H1 (cell line): ENCODE results near the gene TM2D1. TPM values are rescaled to one million over a fixed set of nuclear protein-coding genes. Genes with fewer than 3 reads are reported as not detected.

Experiments used
- CTCF ChIA-PET: fragments of 300-600 bp; sonication (Branson Sonifier 250); formaldehyde crosslinking; loops from one replicate; lab custom pipeline; 2021; ENCODE audit not compliant: partially characterized antibody; lab: Charles Lee
- POLR2A ChIA-PET: fragments of 300-600 bp; sonication (Branson Sonifier 250); formaldehyde crosslinking; loops from one replicate; lab custom pipeline; 2021; ENCODE audit warnings: inconsistent platforms; ENCODE audit not compliant: partially characterized antibody; lab: Charles Lee
- DNase-seq, 2 experiments: peaks; one replicate each; pipeline versions ENCODE4 v3.0.0 to v3.0.0-alpha.2; 2010 to 2022; ENCODE audit warnings: low spot score in 2 of 2, low read depth in 1 of 2, mixed read lengths in 1 of 2
- FAIRE-seq: peaks from 2 replicates; lab custom pipeline; 2011; peaks lifted over from hg19 to GRCh38; lab: Jason Lieb, UNC
- H2AFZ ChIP-seq: 2 replicates; pipeline ENCODE4 v1.8.1; 2012; ENCODE audit warnings: low read length, inconsistent platforms
- H2AK5ac ChIP-seq: 2 replicates; pipeline ENCODE4 v1.6.1; 2013; ENCODE audit warnings: low read depth, low read length
- H2BK120ac ChIP-seq: replicated peaks from 2 replicates; pipeline ENCODE3; 2013; ENCODE audit warnings: low read depth, low read length, inconsistent platforms
- H2BK12ac ChIP-seq: 2 replicates; pipeline ENCODE4 v1.6.1; 2013; ENCODE audit warnings: low read depth, low read length
- H2BK15ac ChIP-seq: 2 replicates; pipeline ENCODE4 v1.6.1; 2013; ENCODE audit warnings: low read length
- H2BK20ac ChIP-seq: 2 replicates; pipeline ENCODE4 v1.6.1; 2013; ENCODE audit warnings: low read length
- H2BK5ac ChIP-seq: 2 replicates; pipeline ENCODE4 v1.6.1; 2013; ENCODE audit warnings: low read depth, low read length
- H3K14ac ChIP-seq: 2 replicates; pipeline ENCODE4 v1.6.1; 2013; ENCODE audit warnings: inconsistent platforms; ENCODE audit not compliant: insufficient read length
- H3K18ac ChIP-seq: 2 replicates; pipeline ENCODE4 v1.6.1; 2013; ENCODE audit warnings: low read length; ENCODE audit errors: extremely low read depth
- H3K23ac ChIP-seq: 2 replicates; pipeline ENCODE4 v1.6.1; 2013; ENCODE audit warnings: inconsistent platforms; ENCODE audit not compliant: insufficient read length
- H3K23me2 ChIP-seq: 2 replicates; pipeline ENCODE4 v1.6.1; 2013; ENCODE audit warnings: low read depth, low read length
- H3K27ac ChIP-seq: 2 replicates; pipeline ENCODE4 v1.6.1; 2011; ENCODE audit warnings: low read depth, low read length, inconsistent platforms
- H3K27me3 ChIP-seq, 4 experiments: replicated peaks in 1 of 4; 1 replicate in 1 of 4; 2 replicates in 3 of 4; pipeline versions ENCODE4 v1.6.1 to v1.8.1; 2011 to 2013; ENCODE audit warnings: low read length in 3 of 4, mild to moderate bottlenecking in 3 of 4, inconsistent platforms in 2 of 4, mixed read lengths in 2 of 4, moderate library complexity in 1 of 4; ENCODE audit not compliant: control insufficient read depth in 3 of 4, insufficient read depth in 3 of 4; ENCODE audit errors: extremely low read depth in 1 of 4
- H3K36me3 ChIP-seq, 4 experiments: 2 replicates each; pipeline versions ENCODE4 v1.6.1 to v1.8.1; 2011 to 2013; ENCODE audit warnings: mild to moderate bottlenecking in 4 of 4, low read length in 3 of 4, moderate library complexity in 2 of 4, control low read depth in 1 of 4, inconsistent platforms in 1 of 4; ENCODE audit not compliant: insufficient read depth in 4 of 4, control insufficient read depth in 2 of 4
- H3K4ac ChIP-seq: replicated peaks from 2 replicates; pipeline ENCODE3; 2013; ENCODE audit warnings: low read length, low read depth, mixed read lengths, inconsistent platforms; ENCODE audit not compliant: insufficient read length
- H3K4me1 ChIP-seq, 4 experiments: replicated peaks in 1 of 4; 1 replicate in 1 of 4; 2 replicates in 3 of 4; pipeline versions ENCODE4 v1.6.1 to v1.8.1; 2011 to 2013; ENCODE audit warnings: low read length in 3 of 4, inconsistent platforms in 2 of 4, mixed read lengths in 1 of 4; ENCODE audit not compliant: insufficient read depth in 4 of 4, control insufficient read depth in 3 of 4
- H3K4me2 ChIP-seq, 2 experiments: 2 replicates each; pipeline versions ENCODE4 v1.6.1 to v1.8.1; 2011 to 2013; ENCODE audit warnings: low read depth in 2 of 2, low read length in 2 of 2, control low read depth in 1 of 2, inconsistent platforms in 1 of 2, mild to moderate bottlenecking in 1 of 2; ENCODE audit not compliant: insufficient read depth in 1 of 2
- H3K4me3 ChIP-seq, 4 experiments: fragments of 200-600, 300-600 bp in 1 of 4; sonication (generic), shearing (Covaris generic), sonication (Bioruptor Twin) in 1 of 4; 2 replicates each; pipeline versions ENCODE4 v1.5.1 to v1.8.1; 2011 to 2016; ENCODE audit warnings: low read length in 4 of 4, low read depth in 3 of 4, control low read depth in 2 of 4, inconsistent platforms in 2 of 4, mild to moderate bottlenecking in 2 of 4, mixed read lengths in 1 of 4, moderate library complexity in 1 of 4; ENCODE audit not compliant: insufficient read depth in 2 of 4; ENCODE audit errors: extremely low read depth in 1 of 4
- H3K56ac ChIP-seq: replicated peaks from 2 replicates; pipeline ENCODE3; 2013; ENCODE audit warnings: low read depth, mild to moderate bottlenecking, mixed read lengths, low read length, inconsistent platforms; ENCODE audit not compliant: insufficient read length
- H3K79me1 ChIP-seq: 2 replicates; pipeline ENCODE4 v1.6.1; 2013; ENCODE audit warnings: low read depth, low read length, control low read depth
- H3K79me2 ChIP-seq, 2 experiments: 2 replicates each; pipeline versions ENCODE4 v1.6.1 to v1.8.1; 2012 to 2013; ENCODE audit warnings: low read length in 2 of 2, mild to moderate bottlenecking in 2 of 2, inconsistent platforms in 1 of 2; ENCODE audit not compliant: insufficient read depth in 2 of 2, control insufficient read depth in 1 of 2
- H3K9ac ChIP-seq, 4 experiments: replicated peaks in 1 of 4; 1 replicate in 1 of 4; 2 replicates in 3 of 4; pipeline versions ENCODE4 v1.6.1 to v1.8.1; 2011 to 2013; ENCODE audit warnings: low read depth in 3 of 4, low read length in 3 of 4, control low read depth in 2 of 4, mild to moderate bottlenecking in 2 of 4, moderate library complexity in 2 of 4, inconsistent platforms in 1 of 4; ENCODE audit errors: extremely low read depth in 1 of 4
- H3K9me3 ChIP-seq, 2 experiments: 2 replicates each; pipeline versions ENCODE4 v1.6.1 to v1.8.1; 2012 to 2013; ENCODE audit warnings: mild to moderate bottlenecking in 2 of 2, moderate library complexity in 2 of 2, control low read depth in 1 of 2, inconsistent platforms in 1 of 2, low read depth in 1 of 2, low read length in 1 of 2, mixed read lengths in 1 of 2; ENCODE audit not compliant: insufficient read depth in 2 of 2
- H4K20me1 ChIP-seq, 2 experiments: replicated peaks in 1 of 2; 2 replicates each; pipeline versions ENCODE3 to v1.8.1; 2011 to 2013; ENCODE audit warnings: inconsistent platforms in 2 of 2, low read length in 2 of 2, mild to moderate bottlenecking in 1 of 2; ENCODE audit not compliant: insufficient read depth in 2 of 2, control insufficient read depth in 1 of 2
- H4K5ac ChIP-seq: 2 replicates; pipeline ENCODE4 v1.6.1; 2013; ENCODE audit warnings: low read length, low read depth, mixed read lengths, inconsistent platforms; ENCODE audit not compliant: insufficient read length
- H4K8ac ChIP-seq: 2 replicates; pipeline ENCODE4 v1.8.0; 2013; ENCODE audit warnings: mild to moderate bottlenecking, moderate library complexity, low read length, inconsistent platforms; ENCODE audit not compliant: insufficient read depth; ENCODE audit errors: extremely low read depth
- H4K91ac ChIP-seq: replicated peaks from 2 replicates; pipeline ENCODE3; 2013; ENCODE audit warnings: low read length, mixed read lengths, inconsistent platforms; ENCODE audit not compliant: insufficient read length
- BCL11A ChIP-seq, 2 experiments: IDR thresholded peaks; one replicate each; pipeline ENCODE4 v1.6.1; 2011; ENCODE audit warnings: low read depth in 2 of 2, low read length in 2 of 2, mild to moderate bottlenecking in 2 of 2
- EGR1 ChIP-seq: IDR thresholded peaks from 2 replicates; pipeline ENCODE4 v1.6.1; 2011; ENCODE audit warnings: low read depth, low read length, borderline replicate concordance
- EP300 ChIP-seq, 2 experiments: IDR thresholded peaks; 1 replicate in 1 of 2; 2 replicates in 1 of 2; pipeline ENCODE4 v1.6.1; 2011 to 2012; ENCODE audit warnings: low read depth in 2 of 2, low read length in 2 of 2, mild to moderate bottlenecking in 2 of 2, borderline replicate concordance in 1 of 2, inconsistent platforms in 1 of 2, moderate library complexity in 1 of 2
- GTF2F1 ChIP-seq: IDR thresholded peaks from 2 replicates; pipeline ENCODE4 v1.6.1; 2012; ENCODE audit warnings: low read depth, low read length, improper control_type of control experiment, borderline replicate concordance
- MAFK ChIP-seq: IDR thresholded peaks from 2 replicates; pipeline ENCODE4 v1.6.1; 2012; ENCODE audit warnings: low read depth, mild to moderate bottlenecking, improper control_type of control experiment, low read length
- POLR2A ChIP-seq, 2 experiments: IDR thresholded peaks; 1 replicate in 1 of 2; 2 replicates in 1 of 2; pipeline ENCODE4 v1.6.1; 2011; ENCODE audit warnings: low read depth in 2 of 2, low read length in 2 of 2, mild to moderate bottlenecking in 2 of 2; ENCODE audit errors: control extremely low read depth in 1 of 2
- SIRT6 ChIP-seq: IDR thresholded peaks from one replicate; pipeline ENCODE4 v1.7.1; 2012; ENCODE audit warnings: low read length, inconsistent platforms
- SP1 ChIP-seq: IDR thresholded peaks from 2 replicates; pipeline ENCODE4 v1.6.1; 2011; ENCODE audit warnings: low read depth, low read length
- SRF ChIP-seq: IDR thresholded peaks from 2 replicates; pipeline ENCODE4 v1.6.1; 2011; ENCODE audit warnings: mild to moderate bottlenecking, low read depth, low read length, moderate library complexity
- ZNF274 ChIP-seq: IDR thresholded peaks from 2 replicates; pipeline ENCODE4 v1.7.0; 2012; ENCODE audit warnings: low read length, borderline replicate concordance; ENCODE audit errors: extremely low read depth
- WGBS, 2 experiments: shearing (Covaris generic) in 1 of 2; methylation state at CpG; one replicate each; pipeline versions ENCODE4 v1.1.6 to v1.1.7; 2013 to 2015; ENCODE audit warnings: low lambda C conversion rate in 2 of 2, mixed read lengths in 2 of 2, inconsistent platforms in 1 of 2, low coverage in 1 of 2, missing lambda C conversion rate in 1 of 2; ENCODE audit not compliant: insufficient replicate concordance in 2 of 2, insufficient coverage in 1 of 2, insufficient read length in 1 of 2; ENCODE audit errors: extremely low coverage in 1 of 2, missing lambda C conversion rate in 1 of 2; 5-methylcytosine and 5-hydroxymethylcytosine counted together
- polyA plus RNA-seq, 7 experiments: library from polyadenylated mRNA; depleted of rRNA in 3 of 7; stranded (reverse) in 5 of 7; unstranded in 2 of 7; fragments of >200 nt in 5 of 7; fragments of 200-250 nt in 2 of 7; gene quantifications; 1 replicate in 5 of 7; 2 replicates in 1 of 7; 4 replicates in 1 of 7; pipeline versions ENCODE4 v1.2.1 to v1.2.3, GENCODE V29; 2011 to 2013; ENCODE audit warnings: missing spikeins in 2 of 7, mixed read lengths in 2 of 7
- total RNA-seq: library from RNA; stranded (reverse); fragmentation: NEBNext Ultra II Directional; extraction: Animal tissue kit (Norgen Biotek cat#: 25700); gene quantifications from 2 replicates; pipeline ENCODE4 v1.2.1, GENCODE V29; 2021
- TF ChIP-seq, protein P1 (sequence below): IDR thresholded peaks from 2 replicates; pipeline ENCODE4 v1.6.1; 2012; ENCODE audit warnings: low read length, inconsistent platforms
- TF ChIP-seq, protein P2 (sequence below): IDR thresholded peaks from 2 replicates; pipeline ENCODE4 v1.6.1; 2011; ENCODE audit warnings: low read length, improper control_type of control experiment

Gene TM2D1
- total and polyA plus RNA-seq, 2 of the 8 experiments (the other 6 are each of a cell fraction or from before 2014, with no cell fraction given): 17.7 to 20.5 TPM

DNA sequence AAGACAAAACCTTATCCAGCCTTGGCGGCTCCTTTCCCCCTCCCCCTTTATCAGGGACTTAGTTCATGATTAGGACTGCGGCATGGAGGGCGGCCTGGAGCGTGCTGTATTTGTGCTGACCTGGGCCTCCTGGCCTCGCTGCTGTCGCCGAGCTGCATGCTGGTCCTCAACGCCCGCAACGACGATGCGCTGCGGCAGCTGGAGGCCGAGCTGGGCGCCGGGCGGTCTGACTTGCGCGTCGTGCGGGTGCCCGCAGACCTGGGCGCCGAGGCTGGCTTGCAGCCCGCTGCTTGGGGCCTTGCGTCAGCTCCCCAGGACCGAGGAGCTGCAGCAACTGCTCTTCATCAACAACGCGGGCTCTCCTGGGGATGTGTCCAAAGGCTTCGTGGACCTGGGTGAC lies 70.9 kb downstream of the TM2D1 start:
- Histone ChIP-seq H2BK20ac (no peak overlapping the region), H3K4me2 (no peak overlapping the region), H3K4ac (no peak overlapping the region), H3K56ac (no peak overlapping the region), H3K36me3 (no peaks in the 10 kb centered on the region), H3K9ac (no peak overlapping the region), H3K79me1 (no peaks in the 10 kb centered on the region), H4K8ac (no peak overlapping the region), H3K9me3 (no peaks in the 10 kb centered on the region), H3K4me1 (no peaks in the 10 kb centered on the region), H3K23me2 (no peaks in the 10 kb centered on the region), H4K5ac (no peak overlapping the region), H3K27me3 (no peaks in the 10 kb centered on the region), H3K4me3 (no peak overlapping the region), H4K91ac (no peak overlapping the region), H3K23ac (no peak overlapping the region), H4K20me1 (no peaks in the 10 kb centered on the region), H2BK12ac (no peak overlapping the region), H2BK15ac (no peak overlapping the region), H3K18ac (no peak overlapping the region), H3K27ac (no peak overlapping the region), H3K14ac (no peak overlapping the region), H2AFZ (no peak overlapping the region; the same call in 1 of the 2 replicates), H2BK5ac (no peak overlapping the region), H2BK120ac (no peak overlapping the region), H2AK5ac (no peak overlapping the region), H3K79me2 (no peaks in the 10 kb centered on the region)
- no peak for FAIRE-seq
- CTCF ChIA-PET: interaction anchor here (1.4 to 1.8 kb wide), 2 partner anchors 13 to 106 kb away, joined by 4 to 6 read pairs; no protein-coding TSS in a partner anchor
- POLR2A ChIA-PET: no interaction called here
- no peak for DNase-seq
- WGBS, 2 experiments: 93% methylated on average over 30 of the region's 30 CpGs; no CpG with 5 or more reads in 1 of the 2 experiments
- no peak for TF ChIP-seq MAFK
- TF ChIP-seq GTF2F1: no peak
- no peak for TF ChIP-seq ZNF274
- TF ChIP-seq SIRT6: no peak
- TF ChIP-seq, protein P1, sequence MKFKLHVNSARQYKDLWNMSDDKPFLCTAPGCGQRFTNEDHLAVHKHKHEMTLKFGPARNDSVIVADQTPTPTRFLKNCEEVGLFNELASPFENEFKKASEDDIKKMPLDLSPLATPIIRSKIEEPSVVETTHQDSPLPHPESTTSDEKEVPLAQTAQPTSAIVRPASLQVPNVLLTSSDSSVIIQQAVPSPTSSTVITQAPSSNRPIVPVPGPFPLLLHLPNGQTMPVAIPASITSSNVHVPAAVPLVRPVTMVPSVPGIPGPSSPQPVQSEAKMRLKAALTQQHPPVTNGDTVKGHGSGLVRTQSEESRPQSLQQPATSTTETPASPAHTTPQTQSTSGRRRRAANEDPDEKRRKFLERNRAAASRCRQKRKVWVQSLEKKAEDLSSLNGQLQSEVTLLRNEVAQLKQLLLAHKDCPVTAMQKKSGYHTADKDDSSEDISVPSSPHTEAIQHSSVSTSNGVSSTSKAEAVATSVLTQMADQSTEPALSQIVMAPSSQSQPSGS: no peak
- no peak for TF ChIP-seq SRF
- TF ChIP-seq, protein P2, sequence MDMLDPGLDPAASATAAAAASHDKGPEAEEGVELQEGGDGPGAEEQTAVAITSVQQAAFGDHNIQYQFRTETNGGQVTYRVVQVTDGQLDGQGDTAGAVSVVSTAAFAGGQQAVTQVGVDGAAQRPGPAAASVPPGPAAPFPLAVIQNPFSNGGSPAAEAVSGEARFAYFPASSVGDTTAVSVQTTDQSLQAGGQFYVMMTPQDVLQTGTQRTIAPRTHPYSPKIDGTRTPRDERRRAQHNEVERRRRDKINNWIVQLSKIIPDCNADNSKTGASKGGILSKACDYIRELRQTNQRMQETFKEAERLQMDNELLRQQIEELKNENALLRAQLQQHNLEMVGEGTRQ: no peak
- no peak for TF ChIP-seq SP1
- TF ChIP-seq POLR2A (IDR thresholded peaks at IDR 0.05; ENCODE audit: control extremely low read depth in 1 of 2, low read depth in 2 of 2, low read length in 2 of 2): no peak
- TF ChIP-seq EGR1: no peak
- no peak for TF ChIP-seq BCL11A (IDR thresholded peaks at IDR 0.05; ENCODE audit: low read depth in 2 of 2, low read length in 2 of 2)
- TF ChIP-seq EP300 (IDR thresholded peaks at IDR 0.05; ENCODE audit: borderline replicate concordance in 1 of 2, low read depth in 2 of 2, low read length in 2 of 2): no peak
